Gastroesophageal sphincter (tissue), 3 donors: ENCODE results near the gene NDOR1.

Source experiments
- CTCF ChIP-seq, 4 experiments: fragments of 200-600 bp in 2 of 4; fragments of 450-650 bp in 2 of 4; sonication (generic) in 1 of 4; IDR thresholded peaks; one replicate each; pipeline ENCODE4 v1.5.1; 2017 to 2019; ENCODE audit warnings: antibody characterized with exemption in 4 of 4, mild to moderate bottlenecking in 2 of 4, moderate library complexity in 2 of 4
- EP300 ChIP-seq: sonication (generic); formaldehyde crosslinking; IDR thresholded peaks from one replicate; pipeline ENCODE4 v1.6.1; 2017; ENCODE audit warnings: antibody characterized with exemption, mild to moderate bottlenecking
- POLR2A ChIP-seq, 2 donors: fragments of 450-650 bp; IDR thresholded peaks; one replicate each; pipeline ENCODE4 v1.6.1; 2017; ENCODE audit warnings: antibody characterized with exemption in 2 of 2, mild to moderate bottlenecking in 2 of 2, moderate library complexity in 1 of 2

GRCh38 chr9:137251490-137252268, 46.2 kb downstream of the NDOR1 start:
- TF ChIP-seq CTCF (IDR thresholded peaks at IDR 0.05) (no peak), POLR2A (IDR thresholded peaks at IDR 0.05) (no peak), EP300 (no peak)
